Bronchial epithelial cell (primary cell): ENCODE measurements around the gene IGF1R. TPM values are rescaled to one million over a fixed set of nuclear protein-coding genes. Genes with fewer than 3 reads are reported as not detected.

ENCODE experiments used
- DNase-seq: peaks from one replicate; pipeline ENCODE4 v3.0.0-alpha.2; 2010; ENCODE audit warnings: low read depth
- FAIRE-seq: peaks from 2 replicates; lab custom pipeline; 2011; peaks lifted over from hg19 to GRCh38; lab: Jason Lieb, UNC
- H3K27me3 ChIP-seq: 2 replicates; pipeline ENCODE4 v1.5.1; 2011; ENCODE audit warnings: low read length; ENCODE audit not compliant: control insufficient read depth, insufficient read depth
- H3K36me3 ChIP-seq: 2 replicates; pipeline ENCODE4 v1.5.1; 2011; ENCODE audit warnings: low read length; ENCODE audit not compliant: control insufficient read depth, insufficient read depth
- H3K4me3 ChIP-seq: 2 replicates; pipeline ENCODE4 v1.5.1; 2011; ENCODE audit warnings: mild to moderate bottlenecking, low read depth, low read length, control low read depth
- CTCF ChIP-seq: IDR thresholded peaks from 2 replicates; pipeline ENCODE4 v1.5.1; 2011; ENCODE audit warnings: mild to moderate bottlenecking, moderate library complexity, low read length, control low read depth, inconsistent platforms; ENCODE audit not compliant: insufficient read depth, severe bottlenecking
- total RNA-seq: library from RNA; depleted of rRNA; stranded (reverse); fragments of >200 nt; gene quantifications from 2 replicates; pipeline ENCODE4 v1.2.1, GENCODE V29; 2014

IGF1R gene
- total RNA-seq, 1 donor from 2014 or later: 39.5 TPM

GRCh38 chr15:98746375-98747155, 98.2 kb downstream of the IGF1R start:
- no peak for DNase-seq
- H3K36me3 ChIP-seq: no peaks in the 10 kb centered on the region
- no peak for FAIRE-seq
- TF ChIP-seq CTCF: no peak
- H3K4me3 ChIP-seq: no peak overlapping the region
- no peaks in the 10 kb centered on the region for H3K27me3 ChIP-seq

- Histone ChIP-seq H3K27me3 (no peaks in the 10 kb centered on the region), H3K36me3 (no peaks in the 10 kb centered on the region), H3K4me3 (no peak overlapping the region)
- no peak for TF ChIP-seq CTCF
- DNase-seq (no peak), FAIRE-seq (peak; percentile 32)
These were observed 103.4 kb downstream of the IGF1R start for GRCh38 chr15:98751767-98752166.

GRCh38 chr15:98753726-98754656, 105.7 kb downstream of the IGF1R start:
- DNase-seq (peak; percentile 54), FAIRE-seq (no peak)
- H3K36me3 ChIP-seq: no peaks in the 10 kb centered on the region
- peak overlapping the region; percentile 24 for H3K4me3 ChIP-seq
- TF ChIP-seq CTCF: no peak
- H3K27me3 ChIP-seq: no peaks in the 10 kb centered on the region

GRCh38 chr15:98754657-98755022, 106.3 kb downstream of the IGF1R start:
- DNase-seq (no peak), FAIRE-seq (no peak)
- Histone ChIP-seq H3K4me3 (no peak overlapping the region), H3K36me3 (no peaks in the 10 kb centered on the region), H3K27me3 (no peaks in the 10 kb centered on the region)
- TF ChIP-seq CTCF: no peak

- H3K27me3 ChIP-seq: no peaks in the 10 kb centered on the region
- H3K36me3 ChIP-seq: no peaks in the 10 kb centered on the region
- no peak for TF ChIP-seq CTCF
- no peak for FAIRE-seq
- H3K4me3 ChIP-seq: no peak overlapping the region
- peak; percentile 58 for DNase-seq
These were observed 106.8 kb downstream of the IGF1R start for GRCh38 chr15:98755138-98755537.
